Liver (tissue), 9 donors: ENCODE data around the gene GOLGA6L7. TPM values are rescaled to one million over a fixed set of nuclear protein-coding genes. Genes with fewer than 3 reads are reported as not detected.

ENCODE experiments used
- DNase-seq: peaks from one replicate; pipeline ENCODE4 v3.0.0-alpha.2; 2017; ENCODE audit warnings: low spot score
- H3K27ac ChIP-seq, 2 donors: one replicate each; pipeline ENCODE4 v1.7.0; 2013; ENCODE audit warnings: inconsistent platforms in 2 of 2, low read length in 2 of 2, control low read depth in 1 of 2, low read depth in 1 of 2, mild to moderate bottlenecking in 1 of 2
- H3K27me3 ChIP-seq, 4 donors: one replicate each; pipeline versions ENCODE4 v1.6.1 to v1.7.0; 2013; ENCODE audit warnings: low read length in 3 of 4, inconsistent platforms in 1 of 4, mild to moderate bottlenecking in 1 of 4, moderate library complexity in 1 of 4; ENCODE audit not compliant: control insufficient read depth in 4 of 4, insufficient read depth in 4 of 4
- H3K36me3 ChIP-seq, 4 donors: one replicate each; pipeline versions ENCODE4 v1.6.1 to v1.7.0; 2013; ENCODE audit warnings: low read length in 3 of 4, mild to moderate bottlenecking in 3 of 4, low read depth in 1 of 4, moderate library complexity in 1 of 4; ENCODE audit not compliant: control insufficient read depth in 4 of 4, insufficient read depth in 3 of 4
- H3K4me1 ChIP-seq, 4 donors: one replicate each; pipeline versions ENCODE4 v1.6.1 to v1.7.0; 2013; ENCODE audit warnings: low read length in 3 of 4, mild to moderate bottlenecking in 3 of 4, moderate library complexity in 1 of 4; ENCODE audit not compliant: control insufficient read depth in 4 of 4, insufficient read depth in 4 of 4
- H3K4me3 ChIP-seq, 3 donors: one replicate each; pipeline versions ENCODE4 v1.6.1 to v1.7.0; 2013; ENCODE audit warnings: low read length in 3 of 3, control low read depth in 1 of 3, low read depth in 1 of 3, mild to moderate bottlenecking in 1 of 3
- H3K9ac ChIP-seq, 2 donors: one replicate each; pipeline ENCODE4 v1.7.0; 2013; ENCODE audit warnings: low read length in 2 of 2, mild to moderate bottlenecking in 2 of 2, moderate library complexity in 2 of 2, control low read depth in 1 of 2, low read depth in 1 of 2
- H3K9me3 ChIP-seq, 4 donors: one replicate each; pipeline versions ENCODE4 v1.6.1 to v1.7.0; 2013; ENCODE audit warnings: low read length in 3 of 4; ENCODE audit not compliant: control insufficient read depth in 4 of 4
- EGR1 ChIP-seq, 2 donors: IDR thresholded peaks; 2 replicates each; pipeline ENCODE4 v1.6.1; 2016 to 2018; ENCODE audit warnings: antibody characterized with exemption in 2 of 2, low read depth in 2 of 2
- FOXA1 ChIP-seq: IDR thresholded peaks from 2 replicates; pipeline ENCODE4 v1.6.1; 2016; ENCODE audit warnings: antibody characterized with exemption
- FOXA2 ChIP-seq: IDR thresholded peaks from 2 replicates; pipeline ENCODE4 v1.6.1; 2016; ENCODE audit warnings: antibody characterized with exemption
- GABPA ChIP-seq, 2 donors: IDR thresholded peaks in 1 of 2; conservative IDR thresholded peaks in 1 of 2; 2 replicates each; pipeline ENCODE4 v1.6.1; 2016; ENCODE audit warnings: antibody characterized with exemption in 2 of 2, mild to moderate bottlenecking in 1 of 2, moderate library complexity in 1 of 2
- HNF4A ChIP-seq, 2 donors: conservative IDR thresholded peaks; 2 replicates each; pipeline ENCODE4 v1.6.1; 2016; ENCODE audit warnings: antibody characterized with exemption in 2 of 2, mild to moderate bottlenecking in 2 of 2
- HNF4G ChIP-seq: IDR thresholded peaks from 2 replicates; pipeline ENCODE4 v1.6.1; 2016; ENCODE audit warnings: antibody characterized with exemption
- JUND ChIP-seq, 2 donors: IDR thresholded peaks; 2 replicates each; pipeline ENCODE4 v1.6.1; 2016; ENCODE audit warnings: antibody characterized with exemption in 2 of 2
- NR2F2 ChIP-seq: IDR thresholded peaks from 2 replicates; pipeline ENCODE4 v1.6.1; 2016; ENCODE audit warnings: antibody characterized with exemption
- RAD21 ChIP-seq, 2 donors: IDR thresholded peaks; 2 replicates each; pipeline ENCODE4 v1.6.1; 2016; ENCODE audit warnings: antibody characterized with exemption in 2 of 2, mild to moderate bottlenecking in 2 of 2
- RXRA ChIP-seq, 2 donors: IDR thresholded peaks; 2 replicates each; pipeline ENCODE4 v1.6.1; 2017 to 2018; ENCODE audit warnings: antibody characterized with exemption in 2 of 2, mild to moderate bottlenecking in 1 of 2
- SP1 ChIP-seq: IDR thresholded peaks from 2 replicates; pipeline ENCODE4 v1.6.1; 2018; ENCODE audit warnings: antibody characterized with exemption, mild to moderate bottlenecking
- TAF1 ChIP-seq: conservative IDR thresholded peaks from 2 replicates; pipeline ENCODE4 v1.6.1; 2016; ENCODE audit warnings: antibody characterized with exemption, mild to moderate bottlenecking
- YY1 ChIP-seq: IDR thresholded peaks from 2 replicates; pipeline ENCODE4 v1.6.1; 2016; ENCODE audit warnings: antibody characterized with exemption, mild to moderate bottlenecking
- WGBS: extraction: QIAGEN DNeasy Blood & Tissue Kit; methylation state at CpG from one replicate; pipeline ENCODE4 v1.1.7; 2013; 5-methylcytosine and 5-hydroxymethylcytosine counted together
- polyA plus RNA-seq, 2 donors: library from polyadenylated mRNA; stranded (reverse) in 1 of 2; unstranded in 1 of 2; fragments of 200-250 nt in 1 of 2; fragments of >200 nt in 1 of 2; fragmentation: Nextera tagmentation in 1 of 2; extraction: Ambion mirVana in 1 of 2; gene quantifications; one replicate each; pipeline versions ENCODE4 v1.2.1 to v1.2.3, GENCODE V29; 2013 to 2015
- total RNA-seq, 2 donors: library from RNA; depleted of rRNA; stranded (reverse); fragments of >200 nt; gene quantifications; one replicate each; pipeline ENCODE4 v1.2.3, GENCODE V29; 2014
- TF ChIP-seq, protein P1 (sequence below): IDR thresholded peaks from 2 replicates; pipeline ENCODE4 v1.6.1; 2016; ENCODE audit warnings: antibody characterized with exemption, mild to moderate bottlenecking
- TF ChIP-seq, protein P2 (sequence below): fragments of 150-350 bp; IDR thresholded peaks from 2 replicates; pipeline ENCODE4 v1.5.1; 2017; ENCODE audit warnings: improper control_type of control experiment, low read depth, low read length; ENCODE audit not compliant: missing input control
- TF ChIP-seq, protein P3 (sequence below): IDR thresholded peaks from 2 replicates; pipeline ENCODE4 v1.6.1; 2016; ENCODE audit warnings: antibody characterized with exemption
- TF ChIP-seq, protein P4 (sequence below): IDR thresholded peaks from 2 replicates; pipeline ENCODE4 v1.6.1; 2016; ENCODE audit warnings: antibody characterized with exemption
- TF ChIP-seq, protein P5 (sequence below): IDR thresholded peaks from 2 replicates; pipeline ENCODE4 v1.6.1; 2016; ENCODE audit warnings: antibody characterized with exemption
- donor health status: healthy.
- donor health status: healthy.
- donor health status: healthy.
- donor health status: healthy.
- donor health status: healthy.

Gene GOLGA6L7
- total and polyA plus RNA-seq, 4 donors = not detected

DNA sequence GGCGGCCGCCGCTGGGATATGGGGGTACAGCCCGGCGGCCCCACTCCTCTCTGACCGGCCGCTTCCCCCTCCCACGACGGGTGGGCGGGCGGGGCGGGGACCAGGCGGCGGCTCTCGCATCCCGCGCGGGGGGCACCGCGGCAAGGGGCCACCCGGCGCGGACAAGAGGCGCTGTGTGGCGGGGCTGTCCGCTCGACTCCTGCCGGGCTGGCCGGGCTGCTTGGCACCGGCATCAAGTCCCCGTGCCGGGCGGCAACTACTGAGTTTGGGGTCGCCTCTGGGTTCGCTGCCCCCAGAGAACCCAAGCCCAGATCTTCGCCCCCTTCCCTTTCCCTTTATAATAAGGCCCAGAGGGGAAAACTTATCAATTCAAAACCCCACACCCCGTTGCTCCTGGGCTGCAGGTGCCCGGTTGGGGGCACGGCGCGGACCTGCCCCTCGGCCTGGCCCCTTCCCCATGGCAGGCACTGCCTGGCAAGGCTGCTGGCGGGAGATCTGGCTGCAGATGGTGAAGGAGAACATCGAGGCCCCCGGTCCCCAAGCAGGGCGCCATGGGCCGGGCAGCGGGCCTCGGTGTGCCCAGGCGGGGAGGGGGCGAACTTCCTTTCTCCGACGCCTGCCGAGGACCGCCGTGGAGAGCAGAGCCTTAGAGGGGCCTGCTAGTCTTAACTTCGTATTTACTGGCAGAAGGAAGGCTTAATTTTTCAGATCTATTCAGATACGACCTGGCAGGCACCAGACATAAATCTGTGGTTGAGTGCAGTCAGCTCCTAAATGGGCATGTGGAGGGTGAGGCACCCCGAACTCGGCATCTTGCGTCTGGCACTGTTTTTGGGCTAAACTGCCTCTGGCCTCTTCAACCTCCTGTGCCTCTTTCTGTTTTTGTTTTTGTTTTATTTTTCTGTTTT is 38.2 kb upstream of the GOLGA6L7 start:
- H3K4me1 ChIP-seq = peaks cover 2 to 8% (median 4%) of the 10 kb centered on the region in 4 donors
- H3K36me3 ChIP-seq = no peaks in the 10 kb centered on the region
- no peak overlapping the region for H3K27ac ChIP-seq
- H3K9ac ChIP-seq = no peak overlapping the region
- no peaks in the 10 kb centered on the region for H3K9me3 ChIP-seq
- TF ChIP-seq FOXA2 (no peak), SP1 (no peak), NR2F2 (no peak)
- H3K27me3 ChIP-seq = peaks cover 0 to 9% (median 0%) of the 10 kb centered on the region in 4 donors
- DNase-seq = no peak
- whole genome bisulfite sequencing = 25% methylated on average over 61 of the region's 61 CpGs
- H3K4me3 ChIP-seq = peak overlapping the region in 1 of 3 donors; percentile 55

DNA sequence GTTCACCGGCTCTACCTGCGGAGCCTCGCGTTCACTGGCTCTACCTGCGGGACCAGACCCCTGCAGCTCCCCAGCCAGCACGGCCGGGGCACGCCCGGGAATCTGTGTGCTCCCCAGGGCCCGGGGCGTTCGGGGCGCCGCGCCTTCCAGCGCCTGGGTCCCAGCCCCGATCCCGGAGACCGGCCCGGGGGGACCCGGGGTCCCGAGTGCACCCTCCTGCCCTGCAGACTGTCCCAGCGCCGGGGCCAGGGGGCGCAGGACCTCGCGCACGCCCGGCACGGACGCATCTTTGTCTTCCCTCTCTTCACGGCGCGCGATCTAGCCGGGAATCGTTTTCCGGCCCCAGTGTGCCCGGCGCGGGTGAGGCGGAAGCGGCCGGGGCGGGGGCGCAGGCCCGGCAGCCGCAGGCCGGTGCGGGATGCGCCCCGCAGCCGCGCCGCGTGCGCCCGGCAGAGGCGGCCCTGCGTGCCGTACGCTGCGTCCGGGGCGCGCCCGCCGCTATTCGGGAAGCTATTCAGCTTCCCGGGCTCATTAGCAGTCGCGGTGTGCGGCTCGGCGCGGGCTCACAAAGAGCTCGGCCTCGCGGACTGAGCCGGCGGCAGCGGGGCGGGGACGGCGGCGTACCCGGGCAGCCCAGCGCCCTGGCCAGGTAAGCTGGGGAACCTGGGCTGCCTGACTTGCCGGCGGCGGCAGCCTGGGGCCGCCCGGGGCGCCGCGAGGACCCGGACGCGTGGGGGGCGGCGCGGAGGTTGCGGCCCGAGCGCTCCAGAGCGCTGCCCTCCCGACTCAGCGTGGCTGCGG is 37.4 kb upstream of the GOLGA6L7 start, which contains the start of gene APBA2:
Gene APBA2 (plus strand): TSS at position 345 of the 801 bp plus-strand sequence. CDS start 167,911 bp downstream, outside the sequence.
- H3K9ac ChIP-seq = no peak within 1 kb of the TSS
- H3K27ac ChIP-seq = no peak within 1 kb of the TSS
- H3K36me3 ChIP-seq = no peaks in the 10 kb centered on the region
- 3% methylated on average over 109 of the region's 109 CpGs for WGBS
- peaks cover 0 to 9% (median 0%) of the 10 kb centered on the region in 4 donors for H3K27me3 ChIP-seq
- H3K9me3 ChIP-seq = no peaks in the 10 kb centered on the region
- TF ChIP-seq HNF4G (no peak), RXRA (IDR thresholded peaks at IDR 0.05) (no peak), EGR1 (IDR thresholded peaks at IDR 0.05; ENCODE audit: low read depth in 2 of 2) (no peak), TAF1 (no peak), FOXA1 (no peak), RAD21 (IDR thresholded peaks at IDR 0.05) (no peak), GABPA (IDR thresholded peaks at IDR 0.05 in 1 of 2, conservative IDR thresholded peaks at IDR 0.05 in 1 of 2) (no peak), SP1 (no peak), FOXA2 (no peak), YY1 (no peak), HNF4A (conservative IDR thresholded peaks at IDR 0.05) (no peak), NR2F2 (no peak), JUND (IDR thresholded peaks at IDR 0.05) (no peak)
- TF ChIP-seq, protein P1, sequence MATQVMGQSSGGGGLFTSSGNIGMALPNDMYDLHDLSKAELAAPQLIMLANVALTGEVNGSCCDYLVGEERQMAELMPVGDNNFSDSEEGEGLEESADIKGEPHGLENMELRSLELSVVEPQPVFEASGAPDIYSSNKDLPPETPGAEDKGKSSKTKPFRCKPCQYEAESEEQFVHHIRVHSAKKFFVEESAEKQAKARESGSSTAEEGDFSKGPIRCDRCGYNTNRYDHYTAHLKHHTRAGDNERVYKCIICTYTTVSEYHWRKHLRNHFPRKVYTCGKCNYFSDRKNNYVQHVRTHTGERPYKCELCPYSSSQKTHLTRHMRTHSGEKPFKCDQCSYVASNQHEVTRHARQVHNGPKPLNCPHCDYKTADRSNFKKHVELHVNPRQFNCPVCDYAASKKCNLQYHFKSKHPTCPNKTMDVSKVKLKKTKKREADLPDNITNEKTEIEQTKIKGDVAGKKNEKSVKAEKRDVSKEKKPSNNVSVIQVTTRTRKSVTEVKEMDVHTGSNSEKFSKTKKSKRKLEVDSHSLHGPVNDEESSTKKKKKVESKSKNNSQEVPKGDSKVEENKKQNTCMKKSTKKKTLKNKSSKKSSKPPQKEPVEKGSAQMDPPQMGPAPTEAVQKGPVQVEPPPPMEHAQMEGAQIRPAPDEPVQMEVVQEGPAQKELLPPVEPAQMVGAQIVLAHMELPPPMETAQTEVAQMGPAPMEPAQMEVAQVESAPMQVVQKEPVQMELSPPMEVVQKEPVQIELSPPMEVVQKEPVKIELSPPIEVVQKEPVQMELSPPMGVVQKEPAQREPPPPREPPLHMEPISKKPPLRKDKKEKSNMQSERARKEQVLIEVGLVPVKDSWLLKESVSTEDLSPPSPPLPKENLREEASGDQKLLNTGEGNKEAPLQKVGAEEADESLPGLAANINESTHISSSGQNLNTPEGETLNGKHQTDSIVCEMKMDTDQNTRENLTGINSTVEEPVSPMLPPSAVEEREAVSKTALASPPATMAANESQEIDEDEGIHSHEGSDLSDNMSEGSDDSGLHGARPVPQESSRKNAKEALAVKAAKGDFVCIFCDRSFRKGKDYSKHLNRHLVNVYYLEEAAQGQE = no peak
- TF ChIP-seq, protein P2, sequence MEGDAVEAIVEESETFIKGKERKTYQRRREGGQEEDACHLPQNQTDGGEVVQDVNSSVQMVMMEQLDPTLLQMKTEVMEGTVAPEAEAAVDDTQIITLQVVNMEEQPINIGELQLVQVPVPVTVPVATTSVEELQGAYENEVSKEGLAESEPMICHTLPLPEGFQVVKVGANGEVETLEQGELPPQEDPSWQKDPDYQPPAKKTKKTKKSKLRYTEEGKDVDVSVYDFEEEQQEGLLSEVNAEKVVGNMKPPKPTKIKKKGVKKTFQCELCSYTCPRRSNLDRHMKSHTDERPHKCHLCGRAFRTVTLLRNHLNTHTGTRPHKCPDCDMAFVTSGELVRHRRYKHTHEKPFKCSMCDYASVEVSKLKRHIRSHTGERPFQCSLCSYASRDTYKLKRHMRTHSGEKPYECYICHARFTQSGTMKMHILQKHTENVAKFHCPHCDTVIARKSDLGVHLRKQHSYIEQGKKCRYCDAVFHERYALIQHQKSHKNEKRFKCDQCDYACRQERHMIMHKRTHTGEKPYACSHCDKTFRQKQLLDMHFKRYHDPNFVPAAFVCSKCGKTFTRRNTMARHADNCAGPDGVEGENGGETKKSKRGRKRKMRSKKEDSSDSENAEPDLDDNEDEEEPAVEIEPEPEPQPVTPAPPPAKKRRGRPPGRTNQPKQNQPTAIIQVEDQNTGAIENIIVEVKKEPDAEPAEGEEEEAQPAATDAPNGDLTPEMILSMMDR = no peak
- TF ChIP-seq, protein P3, sequence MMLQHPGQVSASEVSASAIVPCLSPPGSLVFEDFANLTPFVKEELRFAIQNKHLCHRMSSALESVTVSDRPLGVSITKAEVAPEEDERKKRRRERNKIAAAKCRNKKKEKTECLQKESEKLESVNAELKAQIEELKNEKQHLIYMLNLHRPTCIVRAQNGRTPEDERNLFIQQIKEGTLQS = no peak
- TF ChIP-seq, protein P4, sequence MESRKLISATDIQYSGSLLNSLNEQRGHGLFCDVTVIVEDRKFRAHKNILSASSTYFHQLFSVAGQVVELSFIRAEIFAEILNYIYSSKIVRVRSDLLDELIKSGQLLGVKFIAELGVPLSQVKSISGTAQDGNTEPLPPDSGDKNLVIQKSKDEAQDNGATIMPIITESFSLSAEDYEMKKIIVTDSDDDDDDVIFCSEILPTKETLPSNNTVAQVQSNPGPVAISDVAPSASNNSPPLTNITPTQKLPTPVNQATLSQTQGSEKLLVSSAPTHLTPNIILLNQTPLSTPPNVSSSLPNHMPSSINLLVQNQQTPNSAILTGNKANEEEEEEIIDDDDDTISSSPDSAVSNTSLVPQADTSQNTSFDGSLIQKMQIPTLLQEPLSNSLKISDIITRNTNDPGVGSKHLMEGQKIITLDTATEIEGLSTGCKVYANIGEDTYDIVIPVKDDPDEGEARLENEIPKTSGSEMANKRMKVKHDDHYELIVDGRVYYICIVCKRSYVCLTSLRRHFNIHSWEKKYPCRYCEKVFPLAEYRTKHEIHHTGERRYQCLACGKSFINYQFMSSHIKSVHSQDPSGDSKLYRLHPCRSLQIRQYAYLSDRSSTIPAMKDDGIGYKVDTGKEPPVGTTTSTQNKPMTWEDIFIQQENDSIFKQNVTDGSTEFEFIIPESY = no peak
- TF ChIP-seq, protein P5, sequence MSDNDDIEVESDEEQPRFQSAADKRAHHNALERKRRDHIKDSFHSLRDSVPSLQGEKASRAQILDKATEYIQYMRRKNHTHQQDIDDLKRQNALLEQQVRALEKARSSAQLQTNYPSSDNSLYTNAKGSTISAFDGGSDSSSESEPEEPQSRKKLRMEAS = no peak
- peaks cover 2 to 8% (median 4%) of the 10 kb centered on the region in 4 donors for H3K4me1 ChIP-seq
- peak; percentile 38 for DNase-seq
- peak within 1 kb of the TSS in 1 of 3 donors; percentile 55 for H3K4me3 ChIP-seq
